SH-SY5Y (cell line): ENCODE results near the gene SIM2.

Experiments used
- GATA2 ChIP-seq: IDR thresholded peaks from 2 replicates; pipeline ENCODE4 v1.6.1; 2011; ENCODE audit warnings: mild to moderate bottlenecking, low read depth, low read length
- GATA3 ChIP-seq: IDR thresholded peaks from 2 replicates; pipeline ENCODE4 v1.6.1; 2011; ENCODE audit warnings: low read depth, mild to moderate bottlenecking, low read length, moderate library complexity

DNA sequence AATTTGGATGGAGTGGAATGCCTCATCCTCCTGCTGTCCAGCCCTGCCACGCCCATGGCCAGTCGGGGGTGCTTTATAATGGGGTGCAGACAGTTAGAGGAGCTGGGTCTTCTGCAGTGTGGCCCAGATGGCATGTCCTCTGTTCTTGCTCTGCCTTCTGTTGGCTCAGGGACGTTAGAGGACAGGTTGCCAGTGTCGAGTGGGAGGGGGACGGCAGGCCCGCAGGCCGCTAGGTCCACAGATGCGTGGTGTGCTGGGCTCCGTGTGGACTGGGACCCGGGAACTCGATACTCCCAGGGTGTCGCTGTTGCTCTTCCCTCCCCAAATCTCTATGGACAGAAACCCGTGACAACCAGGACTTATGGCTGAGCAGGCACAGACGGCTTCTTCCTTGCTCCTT lies 33.3 kb downstream of the SIM2 start:
- TF ChIP-seq GATA2 (no peak), GATA3 (no peak)
